Measurements from ENCODE around the gene AGBL1.

The AGBL1 gene

DNA sequence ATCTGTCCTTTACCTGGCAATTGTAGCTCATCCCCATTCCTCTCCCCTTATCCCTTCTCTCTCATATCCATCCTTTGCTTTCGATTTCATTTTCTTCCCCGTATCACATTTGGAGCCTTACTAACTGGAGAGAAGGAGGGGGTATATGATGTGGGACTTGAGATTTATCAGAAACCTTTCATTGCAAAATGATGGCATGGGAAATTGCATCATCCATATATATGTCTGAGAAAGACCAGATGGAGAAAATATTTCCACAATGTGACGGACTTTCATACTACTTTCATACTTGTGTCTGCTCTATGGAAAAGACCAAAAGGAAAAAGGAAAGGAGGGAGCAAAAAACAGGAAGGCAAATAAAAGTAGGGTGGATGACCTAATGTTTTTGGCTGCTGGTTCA lies 675.2 kb downstream of the AGBL1 start:
- no peak for DNase-seq

DNA sequence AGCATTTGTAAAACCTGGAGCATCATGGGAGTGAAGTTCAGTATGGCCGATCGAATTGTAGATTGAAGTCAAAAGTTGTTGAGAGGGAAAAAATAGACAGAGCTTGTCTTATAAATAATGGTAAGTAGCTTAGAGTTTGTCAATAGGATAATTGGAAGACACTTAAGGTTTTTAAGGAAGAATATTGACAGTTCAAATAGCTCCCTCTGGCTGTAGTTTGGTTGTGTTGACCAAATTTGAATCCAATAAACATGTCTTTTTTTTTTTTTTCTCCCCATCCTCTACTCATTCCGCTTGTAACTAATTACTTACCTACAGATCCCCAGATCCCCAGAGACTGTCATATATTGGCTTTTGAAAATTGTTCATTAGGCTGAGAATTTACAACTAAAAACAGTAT lies 677.0 kb downstream of the AGBL1 start:
- DNase-seq, result no peak

DNA sequence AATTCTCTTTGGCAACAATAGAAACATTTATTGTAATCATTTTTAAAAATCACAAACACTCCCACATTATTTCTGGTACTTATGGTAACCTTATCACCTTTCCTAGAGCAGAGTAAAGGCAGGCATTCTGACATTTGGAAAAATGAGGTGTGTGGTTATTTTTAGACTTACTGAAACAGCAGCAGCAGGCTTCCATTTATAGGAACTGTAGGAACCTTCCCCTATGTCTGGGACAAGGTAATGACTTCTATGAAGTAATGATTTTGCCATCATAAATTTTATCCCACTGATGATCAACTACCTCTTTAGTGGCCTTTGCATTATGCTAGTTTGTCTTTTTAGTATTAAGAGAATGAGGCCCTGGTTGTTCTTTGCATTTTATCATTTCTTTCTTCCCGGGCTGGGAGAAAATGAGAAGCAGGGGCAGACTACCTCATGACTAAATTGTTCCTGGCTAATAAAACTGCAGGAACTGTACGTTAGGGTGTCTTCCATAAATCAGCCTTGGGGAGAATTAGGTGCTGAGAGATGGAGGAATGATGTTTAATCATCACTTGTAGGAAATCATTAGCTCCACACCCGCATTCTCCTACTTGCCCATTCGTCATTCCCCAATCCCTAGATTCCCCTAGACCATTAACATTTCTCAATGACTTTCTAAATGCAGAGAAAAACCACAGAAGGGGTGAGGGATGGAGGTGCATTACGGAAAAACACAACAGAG lies 680.3 kb downstream of the AGBL1 start:
- DNase-seq, result no peak

DNA sequence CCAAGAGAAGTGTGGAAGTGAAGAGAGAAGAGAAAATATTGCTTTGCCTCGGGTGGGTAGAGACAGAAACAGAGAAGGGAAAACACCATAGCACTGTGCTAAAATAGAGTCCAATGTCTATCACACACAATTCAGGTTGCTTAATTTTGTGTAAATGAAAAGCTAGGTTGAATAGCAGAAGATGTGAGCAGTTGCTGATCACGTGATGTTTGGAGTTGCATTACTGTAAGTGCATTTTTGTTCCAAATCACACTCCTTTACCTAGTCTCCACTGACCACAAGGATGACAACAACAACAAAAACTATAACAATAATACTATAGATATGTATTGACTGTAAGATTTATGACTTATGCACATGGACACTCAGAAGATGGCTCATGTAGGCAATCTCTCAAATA lies 683.2 kb downstream of the AGBL1 start:
- no peak for DNase-seq

DNA sequence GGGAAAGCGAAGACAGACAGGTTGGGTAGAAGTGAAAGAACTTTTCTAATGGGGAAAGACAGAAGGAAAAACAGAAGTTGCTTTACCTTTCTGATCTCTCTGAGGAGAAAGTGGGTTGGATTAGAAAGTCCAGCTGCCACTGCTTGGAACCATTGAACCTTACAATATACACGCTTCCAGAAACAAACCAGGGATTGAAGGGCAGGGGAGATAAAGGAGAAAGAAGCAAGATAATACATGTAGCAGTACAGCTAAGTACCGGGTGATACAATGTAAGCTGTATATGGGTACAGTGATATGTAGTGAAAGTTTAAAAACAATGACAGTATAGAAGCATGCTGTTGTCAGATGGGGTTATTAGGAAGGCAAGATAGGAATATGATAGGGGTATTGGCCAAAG lies 684.4 kb downstream of the AGBL1 start:
- DNase-seq, result no peak

DNA sequence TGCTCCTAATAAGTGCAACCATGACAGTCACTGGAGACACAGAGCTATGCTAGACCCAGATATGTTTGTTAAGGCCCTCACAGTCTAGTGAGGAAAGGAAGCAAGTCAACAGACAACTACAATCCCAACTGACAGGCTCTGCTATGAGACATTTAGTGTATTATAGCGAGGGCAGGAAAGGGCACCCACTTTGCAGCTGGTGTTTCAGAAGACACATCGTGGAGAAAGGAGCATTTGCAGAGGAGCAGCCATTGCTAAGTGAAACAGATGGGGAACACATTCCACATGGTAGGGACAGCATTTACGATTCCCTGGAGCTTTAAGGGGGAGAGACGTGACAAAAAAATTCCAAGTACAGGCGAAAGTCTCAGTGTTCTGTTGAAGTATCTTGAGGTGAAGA lies 685.6 kb downstream of the AGBL1 start:
- no peak for DNase-seq

DNA sequence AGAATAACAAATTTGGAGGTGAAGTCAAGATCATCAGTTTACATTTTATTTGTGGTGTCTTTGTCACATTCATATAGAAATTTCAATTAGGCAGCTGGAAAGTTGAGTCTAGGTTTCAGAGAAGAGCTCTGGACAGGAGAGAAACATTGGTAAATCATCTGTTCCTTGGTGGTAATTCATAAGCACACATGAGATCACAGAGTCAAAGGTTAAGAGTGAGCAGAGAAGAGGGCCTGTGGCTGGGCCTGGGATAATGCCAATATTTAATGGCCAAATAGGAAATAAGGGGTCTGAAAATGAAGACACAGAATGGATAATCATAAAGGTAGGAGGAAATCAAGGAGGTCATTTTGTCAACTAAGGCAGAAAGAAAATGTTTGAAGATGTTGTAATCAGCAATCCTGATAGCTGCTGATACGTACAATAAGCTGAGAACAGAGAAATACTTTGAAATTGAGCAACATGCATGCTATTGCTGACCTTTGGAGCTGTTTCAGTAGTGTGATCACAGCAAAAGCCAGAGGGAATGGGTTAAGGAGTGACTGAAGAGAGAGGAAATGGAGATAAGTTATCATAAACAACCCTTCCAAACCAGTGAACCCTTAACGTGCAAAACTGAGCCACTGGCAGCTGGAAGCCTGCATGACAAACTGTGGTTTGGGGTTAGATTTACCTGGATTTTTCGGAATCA lies 692.8 kb downstream of the AGBL1 start:
- DNase-seq, result no peak

DNA sequence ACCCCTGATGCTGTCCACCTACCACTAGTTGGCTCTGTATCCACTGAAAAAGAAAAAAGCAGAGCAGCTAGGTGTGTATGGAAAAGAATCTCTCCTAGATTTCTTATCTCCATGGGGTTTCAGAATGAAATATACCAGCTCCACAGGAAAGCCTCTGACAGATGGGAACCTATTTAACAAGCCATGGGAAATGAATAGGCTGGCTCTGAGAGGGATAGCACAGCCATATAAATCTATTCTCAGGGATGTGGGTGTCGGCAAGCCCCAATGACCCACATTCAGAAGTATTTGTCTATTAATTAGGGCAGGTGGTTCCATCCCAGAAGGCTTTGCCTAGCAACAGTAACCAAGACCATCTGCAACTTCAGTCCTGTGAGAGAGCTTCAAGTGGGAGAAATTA lies 694.1 kb downstream of the AGBL1 start:
- no peak for DNase-seq

DNA sequence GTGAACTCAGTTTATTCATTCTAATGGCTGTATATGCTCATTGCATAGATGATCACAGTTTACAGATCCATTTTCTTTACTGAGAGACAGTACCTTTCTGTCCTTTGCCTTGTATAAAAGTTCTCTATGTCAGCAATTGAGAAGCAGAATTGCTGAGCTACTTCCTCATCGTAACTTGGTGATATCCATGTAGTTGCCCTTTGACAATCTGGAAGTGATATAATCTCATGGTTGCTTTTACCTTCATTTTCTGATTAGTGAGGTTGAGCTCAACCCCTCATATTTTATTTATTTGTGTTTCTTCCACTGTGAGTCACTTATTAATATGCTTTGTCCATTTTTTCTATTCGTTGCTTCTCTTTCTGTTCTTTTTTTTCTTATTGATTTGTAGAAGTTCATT lies 696.5 kb downstream of the AGBL1 start:
- no peak for DNase-seq

DNA sequence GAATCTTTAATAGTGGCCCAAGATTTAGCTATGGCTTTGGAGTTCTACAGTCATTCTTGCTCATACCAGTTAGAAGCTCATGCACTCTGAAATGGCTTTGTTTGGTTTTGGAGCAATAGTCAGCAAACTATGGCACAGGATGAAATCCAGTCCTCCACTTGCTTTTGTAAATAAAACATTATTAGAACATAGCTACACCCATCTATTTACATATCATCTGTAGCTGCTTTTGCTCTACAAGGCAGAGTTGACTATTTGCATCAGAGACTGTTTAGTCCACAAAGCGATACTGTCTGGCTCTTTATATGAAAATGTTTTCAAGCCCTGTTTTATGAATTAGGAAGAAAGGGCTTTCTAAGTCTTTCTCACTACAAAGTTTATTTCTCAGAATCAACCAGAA lies 716.9 kb downstream of the AGBL1 start:
- no peak for DNase-seq

DNA sequence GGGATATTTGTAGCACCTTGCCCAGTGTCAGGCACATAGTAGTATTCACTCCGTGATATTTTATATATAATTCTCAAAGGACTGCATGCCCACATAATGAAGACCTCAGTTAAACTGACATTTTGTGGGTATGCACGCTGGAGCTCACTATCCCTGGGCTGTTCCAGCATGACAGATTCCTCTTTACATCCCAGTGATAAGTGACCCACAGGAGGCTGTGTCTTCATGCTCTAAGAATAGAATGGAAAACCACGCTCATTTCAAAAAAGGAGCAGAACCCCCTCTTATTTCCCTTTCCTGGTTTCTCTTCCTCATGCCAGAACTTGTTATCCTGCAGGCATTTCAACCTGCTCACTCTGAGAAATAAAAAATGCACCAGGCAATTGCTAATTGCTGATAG lies 717.5 kb downstream of the AGBL1 start:
- DNase-seq, result no peak

DNA sequence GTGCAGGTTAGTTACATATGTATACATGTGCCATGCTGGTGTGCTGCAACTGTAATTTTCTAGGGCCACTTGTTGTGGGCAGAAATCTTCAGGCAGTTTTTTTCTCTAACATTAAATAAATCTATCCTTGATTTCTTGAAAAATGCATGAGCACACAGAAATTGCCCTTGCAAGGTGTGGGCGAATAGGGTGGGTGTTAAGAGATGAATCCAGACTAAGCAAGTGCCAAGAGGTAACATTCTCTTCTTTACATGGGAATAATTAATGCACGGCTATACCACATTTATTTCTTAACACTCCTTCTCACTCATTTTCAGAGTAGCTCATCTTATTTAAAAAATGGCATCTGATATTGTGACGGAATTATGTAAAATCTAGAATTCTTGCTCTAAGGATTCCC lies 719.6 kb downstream of the AGBL1 start:
- no peak for DNase-seq

DNA sequence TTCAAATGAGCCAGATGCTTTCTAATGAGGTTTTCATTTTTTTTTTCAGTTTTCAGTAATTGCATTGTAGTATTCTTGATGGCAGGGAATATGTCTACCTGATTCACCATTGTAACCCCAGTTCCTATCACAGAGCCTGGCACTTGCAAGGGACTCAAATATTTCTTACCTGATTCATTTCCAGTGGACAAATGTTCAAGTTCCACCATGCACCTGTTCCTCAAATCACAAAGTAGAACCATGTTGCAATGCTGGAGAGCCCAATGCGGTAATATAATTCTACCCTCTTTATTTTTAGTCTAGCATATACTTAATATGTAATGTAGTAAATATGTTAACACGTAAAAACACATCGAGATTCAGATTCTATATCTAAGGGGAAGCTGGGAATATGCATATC lies 722.6 kb downstream of the AGBL1 start:
- no peak for DNase-seq

DNA sequence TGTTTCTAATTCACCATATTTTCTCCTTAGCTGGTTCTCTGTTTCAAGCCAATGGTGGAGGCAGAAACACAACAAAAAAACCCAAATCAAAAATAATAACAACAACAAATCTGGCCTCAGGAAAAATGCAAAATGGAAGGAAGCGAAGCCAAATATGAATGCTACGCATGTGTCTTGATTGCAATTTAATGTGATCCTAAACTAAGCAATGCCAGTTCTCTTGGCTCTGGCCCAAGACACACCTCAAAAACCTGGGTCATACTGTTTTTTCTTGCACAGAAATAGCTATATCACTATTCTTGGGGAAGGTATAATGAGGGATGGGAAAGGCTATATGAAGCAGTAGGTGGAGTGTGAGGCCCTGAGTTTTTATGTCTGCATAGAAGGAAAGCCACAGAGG lies 724.7 kb downstream of the AGBL1 start:
- DNase-seq, result no peak

DNA sequence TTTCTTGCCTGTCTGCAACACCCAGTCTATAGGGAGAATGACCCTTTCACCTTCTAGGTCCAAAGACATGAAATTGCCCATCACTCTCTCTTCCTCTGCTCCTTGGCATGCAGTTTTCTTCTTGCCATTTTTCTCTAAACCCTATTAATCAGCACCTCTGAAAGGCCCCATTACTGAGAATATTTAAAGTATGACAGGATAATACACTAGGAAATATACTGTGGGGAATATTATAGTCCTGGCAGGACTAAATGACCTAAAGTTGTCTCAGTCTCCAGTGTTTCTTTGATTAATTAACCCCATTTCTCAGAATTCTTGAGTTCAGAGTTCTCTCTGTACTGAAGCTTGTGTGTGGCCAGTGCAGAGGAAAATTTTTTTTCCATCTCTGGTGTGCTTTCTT lies 730.7 kb downstream of the AGBL1 start:
- DNase-seq, result no peak

DNA sequence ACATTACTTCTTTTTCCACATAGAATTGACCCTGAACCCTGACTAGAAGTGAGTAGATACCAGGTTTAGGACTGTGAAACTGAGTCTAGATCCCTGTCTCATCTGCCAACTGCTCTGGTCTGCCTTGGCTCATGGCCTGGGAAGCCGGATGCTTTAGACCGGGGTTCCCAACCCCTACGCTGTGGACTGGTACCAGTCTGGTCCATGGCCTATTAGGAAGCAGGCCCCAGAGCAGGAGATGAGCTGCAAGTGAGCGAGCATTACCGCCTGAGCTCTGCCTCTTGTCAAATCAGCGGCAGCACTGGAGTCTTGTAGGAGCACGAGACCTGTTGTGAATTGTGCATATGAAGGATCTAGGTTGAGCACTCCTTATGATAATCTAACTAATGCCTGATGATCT lies 734.2 kb downstream of the AGBL1 start:
- no peak for DNase-seq

DNA sequence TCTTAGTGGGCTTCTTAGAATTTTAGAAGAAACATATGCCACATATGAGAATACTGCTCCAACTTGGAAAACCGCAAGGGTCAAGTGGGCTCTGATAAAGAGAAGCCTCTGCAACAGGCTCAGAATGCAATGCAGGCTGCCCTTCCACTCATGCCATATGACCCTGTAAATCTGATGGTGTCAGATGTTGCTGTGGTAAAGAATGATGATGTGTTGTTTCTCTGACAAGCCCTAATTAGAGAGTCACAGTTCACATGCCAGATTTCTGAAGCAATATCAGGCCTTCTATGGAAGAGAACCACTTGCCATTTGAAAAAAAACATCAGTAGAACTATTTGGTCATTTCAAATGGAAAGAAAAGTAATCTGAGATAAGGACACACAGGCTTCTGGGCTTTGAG lies 749.6 kb downstream of the AGBL1 start:
- DNase-seq, result no peak

DNA sequence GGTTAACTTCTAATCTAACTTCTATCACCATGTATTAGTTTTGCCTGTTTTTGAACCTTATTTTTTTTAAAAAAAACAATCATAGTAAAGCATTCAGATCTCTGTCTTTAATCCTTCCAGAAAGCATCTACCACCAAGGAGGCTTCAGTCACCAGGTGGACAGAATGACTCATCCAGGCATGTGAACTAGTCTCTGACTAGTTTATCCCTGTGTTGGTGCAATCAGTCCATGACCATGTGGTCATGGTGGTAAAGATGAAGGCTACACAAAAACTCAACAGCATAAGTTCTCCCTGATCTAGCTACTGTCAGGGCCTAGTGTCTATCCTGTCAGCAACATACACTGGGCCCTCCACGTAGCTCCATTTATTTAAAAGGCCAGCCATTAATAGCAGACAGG lies 750.6 kb downstream of the AGBL1 start:
- DNase-seq, result no peak

DNA sequence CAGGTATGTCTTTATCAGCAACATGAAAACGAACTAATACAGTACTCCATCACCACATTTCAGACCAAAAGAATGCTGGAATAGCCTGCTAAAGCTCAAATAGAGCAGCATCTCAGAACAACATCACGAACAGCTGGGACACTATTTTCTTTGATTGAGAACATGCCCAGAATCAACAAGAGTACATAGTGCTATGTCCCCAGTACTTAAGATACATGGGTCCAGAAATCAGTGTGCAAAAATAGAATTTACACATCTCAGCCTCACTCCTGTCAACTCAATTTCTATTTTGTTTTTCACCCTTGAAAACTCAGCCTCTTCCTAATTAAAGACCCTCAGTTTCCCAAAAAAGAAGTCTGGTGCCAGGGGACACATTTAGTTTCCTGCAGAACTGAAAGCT lies 753.9 kb downstream of the AGBL1 start:
- DNase-seq, result no peak

DNA sequence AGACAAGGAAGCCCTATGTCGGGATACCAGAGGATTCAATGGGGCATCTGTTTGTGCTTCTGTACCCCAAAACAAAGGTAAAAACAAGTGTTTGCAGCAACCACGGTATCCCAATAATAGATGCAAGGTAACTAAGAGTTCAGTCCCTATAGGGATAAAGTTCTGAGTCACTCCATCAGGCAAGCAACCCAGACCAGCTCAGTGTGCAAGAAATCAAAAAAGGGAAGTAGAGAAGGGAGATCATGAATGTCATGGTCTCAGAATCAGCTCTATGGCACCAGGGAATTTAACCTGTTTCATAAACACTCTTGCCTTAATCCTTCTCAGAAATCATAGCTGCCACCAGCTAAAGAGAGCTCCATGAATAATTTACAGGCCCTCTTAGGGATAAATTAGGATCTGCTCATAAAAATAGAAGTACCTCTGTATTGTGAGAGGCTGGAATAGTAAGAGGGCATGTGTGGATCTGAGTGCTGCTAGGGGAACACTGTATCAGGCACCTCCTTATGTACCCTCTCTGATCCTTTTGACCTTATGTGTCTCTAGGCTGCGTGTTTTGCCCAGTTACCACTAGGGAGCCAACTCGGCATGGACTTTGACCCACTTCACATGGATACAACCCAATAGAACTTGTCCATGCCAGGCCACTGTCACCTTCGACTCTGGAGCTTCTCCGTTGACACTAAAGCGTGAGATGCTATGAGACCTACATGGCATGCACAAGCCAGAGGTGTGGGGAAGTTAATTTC lies 754.6 kb downstream of the AGBL1 start:
- no peak for DNase-seq

DNA sequence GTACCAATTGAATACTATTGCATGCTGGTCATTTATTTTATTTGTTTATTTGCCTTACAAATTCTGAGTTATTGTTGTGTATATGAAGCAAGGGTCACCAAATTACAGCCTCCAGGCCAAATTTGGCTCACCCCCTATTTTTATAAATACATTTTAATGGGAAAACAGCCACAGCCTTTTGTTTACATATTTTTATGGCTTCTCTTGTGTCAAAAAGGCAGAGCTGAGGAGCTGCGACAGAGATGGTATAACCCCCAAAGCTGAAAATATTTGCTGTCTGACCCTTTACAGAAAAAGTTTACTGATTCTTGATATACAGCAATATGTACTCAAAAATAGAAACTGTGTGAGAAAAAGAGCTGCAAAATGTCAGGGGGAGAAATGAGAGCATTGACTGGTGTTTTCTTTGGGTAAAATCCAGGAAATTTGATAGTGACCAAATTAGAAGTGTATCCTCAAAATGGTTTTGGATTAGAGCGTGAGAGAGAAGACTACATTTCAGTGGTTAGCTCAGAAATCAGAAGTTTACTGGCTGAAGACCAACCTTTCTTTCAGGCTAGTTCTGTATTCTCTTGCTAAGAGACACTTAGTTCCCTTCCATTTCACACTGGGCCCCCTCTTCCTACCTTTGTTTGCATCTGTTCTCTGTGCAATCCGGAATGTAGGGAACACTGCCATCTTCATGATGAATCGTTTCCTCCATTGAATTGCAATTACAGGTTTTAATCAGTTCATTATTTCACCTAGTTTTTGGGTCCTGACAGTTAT lies 757.8 kb downstream of the AGBL1 start:
- no peak for DNase-seq

DNA sequence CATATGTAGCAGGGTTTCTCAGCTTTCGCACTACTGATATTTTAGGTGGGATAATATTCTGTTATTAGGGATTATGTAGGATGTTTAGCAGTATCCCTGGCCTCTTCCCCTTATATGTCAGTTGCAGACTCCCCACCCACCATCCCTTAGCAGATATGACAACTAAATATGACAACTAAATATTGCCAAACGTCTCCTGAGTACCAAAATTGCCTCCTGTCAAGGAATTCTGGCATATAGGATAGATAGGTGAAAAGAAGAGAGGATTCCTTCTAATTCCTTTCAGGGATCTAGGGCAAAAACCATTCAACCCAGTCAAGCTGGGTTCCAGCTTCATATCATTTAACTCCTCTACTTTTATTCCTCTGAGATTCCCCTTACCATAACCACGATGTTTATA lies 759.8 kb downstream of the AGBL1 start:
- DNase-seq, result no peak

DNA sequence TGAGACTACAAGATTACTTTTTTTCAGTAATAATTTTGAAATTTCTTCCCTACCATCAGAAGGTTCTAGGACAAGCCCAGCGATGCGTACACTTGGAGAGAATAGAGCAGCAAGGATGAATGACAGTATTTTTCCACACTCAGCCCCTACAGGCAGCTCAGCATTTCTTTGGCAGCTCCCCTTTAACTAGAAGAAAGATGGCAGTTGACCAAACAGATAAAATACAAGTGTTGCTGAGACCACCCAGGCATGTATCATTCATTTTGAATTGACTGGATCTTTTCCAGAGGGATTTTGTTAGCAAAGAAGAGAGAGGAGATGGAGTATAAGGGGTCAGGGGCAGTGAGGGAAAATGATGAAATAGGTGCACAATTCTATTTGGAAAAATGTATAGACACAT lies 761.3 kb downstream of the AGBL1 start:
- no peak for DNase-seq

DNA sequence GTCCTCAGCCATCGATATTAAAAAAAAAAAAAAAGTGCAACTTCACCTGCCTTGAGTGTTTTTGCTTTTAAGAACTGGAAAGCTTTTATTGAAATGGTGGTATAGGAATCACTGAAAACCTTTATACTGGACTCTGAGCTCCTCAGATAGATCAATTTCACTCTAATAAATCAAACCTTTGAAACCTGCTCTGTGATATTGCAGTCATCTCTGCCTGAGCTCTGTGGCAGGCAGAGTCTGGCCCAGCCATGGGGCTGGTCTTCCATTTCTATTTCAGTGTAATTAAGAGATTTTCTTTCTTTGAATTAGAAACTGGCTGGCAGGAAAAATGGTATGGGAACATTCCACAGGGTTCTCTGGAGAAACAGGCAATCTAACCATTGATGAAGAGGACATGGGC lies 762.5 kb downstream of the AGBL1 start:
- DNase-seq, result no peak
